Measurements from ENCODE around the gene CYP4A22. TPM values are rescaled to one million over a fixed set of nuclear protein-coding genes. Genes with fewer than 3 reads are reported as not detected.
A peak's percentile ranks its signal among the peaks of the same experiment; 100 is the strongest.

Gene CYP4A22
- total and polyA plus RNA-seq, 9 of the 15 experiments (the other 6 are each of a cell fraction or from before 2014, with no cell fraction given): 0.07 TPM; not detected in 8

DNA sequence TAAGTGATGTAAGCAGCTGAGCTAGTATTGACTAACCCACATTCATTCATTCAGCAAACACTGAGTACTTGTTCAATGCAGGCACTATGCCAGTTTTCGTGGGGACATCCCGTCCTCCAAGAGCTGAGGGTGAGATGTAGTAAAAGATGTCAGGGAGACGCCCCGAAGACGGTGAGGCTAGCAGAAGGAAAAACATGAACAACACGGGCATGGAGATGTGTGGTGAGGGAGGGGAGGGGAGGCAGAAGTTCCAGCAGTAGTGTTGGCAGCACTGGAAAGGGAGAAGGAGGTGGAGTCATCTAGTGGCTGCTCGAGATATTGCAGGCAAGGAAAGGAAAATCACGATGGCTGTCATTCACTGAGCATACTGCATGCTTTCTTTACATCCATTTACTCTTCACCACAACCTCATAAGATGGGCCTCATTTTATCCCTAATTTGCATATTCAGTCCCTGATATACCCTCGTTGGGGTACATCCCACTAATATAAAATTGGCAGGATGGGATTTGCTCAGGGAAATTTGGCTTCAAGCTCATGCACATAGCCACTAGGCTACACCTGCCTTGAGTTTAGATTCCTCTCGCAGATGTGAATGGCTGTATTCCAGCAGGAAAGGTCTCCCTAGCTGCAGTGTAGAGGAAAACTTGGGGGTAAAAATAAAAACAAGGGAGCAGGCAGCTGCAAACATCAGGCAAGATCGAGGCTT is 38.1 kb downstream of the CYP4A22 start (continued):
- no peak for TF ChIP-seq GTF2B (IDR thresholded peaks at IDR 0.05; ENCODE audit: extremely low read depth, insufficient read length)
- TF ChIP-seq POLR3A (IDR thresholded peaks at IDR 0.05; ENCODE audit: borderline replicate concordance, extremely low read depth, insufficient read depth, insufficient read length): no peak
- no peak for TF ChIP-seq ZBTB33 (CRISPR knock-in tag; IDR thresholded peaks at IDR 0.05)
- TF ChIP-seq RCOR1 (IDR thresholded peaks at IDR 0.05; ENCODE audit: borderline replicate concordance in 1 of 2, low read depth in 2 of 2, low read length in 2 of 2): no peak
- no peak for TF ChIP-seq ZFP36 (IDR thresholded peaks at IDR 0.05; ENCODE audit: low read depth, low read length, partially characterized antibody)
- TF ChIP-seq MLLT1 (IDR thresholded peaks at IDR 0.05): 0 out of 4 replicates have a peak, but pooled peaks have one; percentile 27 to 37
- TF ChIP-seq, protein P1, sequence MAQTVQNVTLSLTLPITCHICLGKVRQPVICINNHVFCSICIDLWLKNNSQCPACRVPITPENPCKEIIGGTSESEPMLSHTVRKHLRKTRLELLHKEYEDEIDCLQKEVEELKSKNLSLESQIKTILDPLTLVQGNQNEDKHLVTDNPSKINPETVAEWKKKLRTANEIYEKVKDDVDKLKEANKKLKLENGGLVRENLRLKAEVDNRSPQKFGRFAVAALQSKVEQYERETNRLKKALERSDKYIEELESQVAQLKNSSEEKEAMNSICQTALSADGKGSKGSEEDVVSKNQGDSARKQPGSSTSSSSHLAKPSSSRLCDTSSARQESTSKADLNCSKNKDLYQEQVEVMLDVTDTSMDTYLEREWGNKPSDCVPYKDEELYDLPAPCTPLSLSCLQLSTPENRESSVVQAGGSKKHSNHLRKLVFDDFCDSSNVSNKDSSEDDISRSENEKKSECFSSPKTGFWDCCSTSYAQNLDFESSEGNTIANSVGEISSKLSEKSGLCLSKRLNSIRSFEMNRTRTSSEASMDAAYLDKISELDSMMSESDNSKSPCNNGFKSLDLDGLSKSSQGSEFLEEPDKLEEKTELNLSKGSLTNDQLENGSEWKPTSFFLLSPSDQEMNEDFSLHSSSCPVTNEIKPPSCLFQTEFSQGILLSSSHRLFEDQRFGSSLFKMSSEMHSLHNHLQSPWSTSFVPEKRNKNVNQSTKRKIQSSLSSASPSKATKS (CRISPR knock-in tag; IDR thresholded peaks at IDR 0.05): no peak
- no peak for TF ChIP-seq NBN (IDR thresholded peaks at IDR 0.05; ENCODE audit: low read depth)
- TF ChIP-seq BDP1 (IDR thresholded peaks at IDR 0.05; ENCODE audit: insufficient read depth, insufficient read length): no peak
- no peak for TF ChIP-seq SAFB (IDR thresholded peaks at IDR 0.05; ENCODE audit: borderline replicate concordance, low read depth, low read length)
- no peak for TF ChIP-seq MEF2D (tag; conservative IDR thresholded peaks at IDR 0.05; ENCODE audit: low read depth)
- TF ChIP-seq NFIC (IDR thresholded peaks at IDR 0.05): peak; percentile 80
- TF ChIP-seq, protein P2, sequence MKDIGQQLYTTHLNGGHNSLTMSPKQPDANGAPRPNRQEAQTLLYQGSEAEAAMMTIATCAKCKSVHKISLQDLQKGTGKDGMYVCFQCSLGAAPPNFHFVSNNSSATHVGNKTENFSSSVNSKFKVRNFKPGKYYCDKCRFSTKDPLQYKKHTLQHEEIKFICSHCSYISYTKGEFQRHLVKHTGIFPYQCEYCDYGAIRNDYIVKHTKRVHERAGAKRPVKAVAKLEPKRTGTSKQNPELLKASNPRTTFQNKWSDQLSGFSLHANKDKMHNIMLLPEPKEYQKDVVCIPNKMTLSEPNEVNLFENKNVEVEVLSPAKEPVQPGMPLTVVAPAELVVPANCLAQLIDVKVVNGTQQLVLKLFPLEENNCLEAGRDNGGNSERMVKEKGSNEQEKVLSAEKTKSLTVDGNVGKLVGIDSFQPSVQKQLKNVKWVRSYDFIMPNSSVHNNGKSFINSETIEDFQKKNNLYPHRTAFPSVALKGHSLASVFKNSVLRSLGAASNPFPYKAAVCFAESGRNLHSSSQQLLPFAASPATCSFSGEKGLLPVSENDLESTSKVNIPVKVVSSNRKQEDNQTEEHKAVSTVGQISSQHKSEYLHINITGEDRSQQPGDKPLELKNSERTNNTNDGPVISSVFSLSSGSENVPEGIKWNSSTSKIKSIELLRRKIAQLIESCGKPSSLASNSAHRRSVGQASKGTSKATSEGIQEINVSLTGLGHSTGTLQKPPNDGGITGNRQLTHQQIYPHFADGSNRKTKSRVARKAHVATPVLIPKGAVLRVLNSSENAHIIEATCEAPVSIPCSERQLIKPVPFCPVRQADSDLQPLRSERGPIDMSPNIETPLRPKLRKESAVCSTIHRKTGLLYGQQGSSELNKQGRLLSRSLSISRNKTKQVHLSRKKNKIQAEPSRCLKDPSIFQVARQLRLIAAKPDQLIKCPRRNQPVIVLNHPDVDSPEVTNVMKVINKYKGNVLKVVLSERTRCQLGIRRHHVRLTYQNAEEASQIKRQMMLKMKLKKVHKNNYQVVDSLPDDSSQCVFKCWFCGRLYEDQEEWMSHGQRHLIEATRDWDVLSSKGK (CRISPR knock-in tag; IDR thresholded peaks at IDR 0.05): no peak
- 0 out of 2 replicates have a peak, but pooled peaks have one; percentile 21 for TF ChIP-seq ZNF143 (CRISPR knock-in tag; IDR thresholded peaks at IDR 0.05)
- TF ChIP-seq MED1 (CRISPR knock-in tag; IDR thresholded peaks at IDR 0.05; ENCODE audit: borderline replicate concordance): no peak
- no peak for TF ChIP-seq ZNF133 (CRISPR knock-in tag; IDR thresholded peaks at IDR 0.05)
- TF ChIP-seq ZNF3 (CRISPR knock-in tag; IDR thresholded peaks at IDR 0.05): no peak

Measured in K562 (cell line).